ENCODE measurements around the gene ATP12A.

Gene ATP12A

DNA sequence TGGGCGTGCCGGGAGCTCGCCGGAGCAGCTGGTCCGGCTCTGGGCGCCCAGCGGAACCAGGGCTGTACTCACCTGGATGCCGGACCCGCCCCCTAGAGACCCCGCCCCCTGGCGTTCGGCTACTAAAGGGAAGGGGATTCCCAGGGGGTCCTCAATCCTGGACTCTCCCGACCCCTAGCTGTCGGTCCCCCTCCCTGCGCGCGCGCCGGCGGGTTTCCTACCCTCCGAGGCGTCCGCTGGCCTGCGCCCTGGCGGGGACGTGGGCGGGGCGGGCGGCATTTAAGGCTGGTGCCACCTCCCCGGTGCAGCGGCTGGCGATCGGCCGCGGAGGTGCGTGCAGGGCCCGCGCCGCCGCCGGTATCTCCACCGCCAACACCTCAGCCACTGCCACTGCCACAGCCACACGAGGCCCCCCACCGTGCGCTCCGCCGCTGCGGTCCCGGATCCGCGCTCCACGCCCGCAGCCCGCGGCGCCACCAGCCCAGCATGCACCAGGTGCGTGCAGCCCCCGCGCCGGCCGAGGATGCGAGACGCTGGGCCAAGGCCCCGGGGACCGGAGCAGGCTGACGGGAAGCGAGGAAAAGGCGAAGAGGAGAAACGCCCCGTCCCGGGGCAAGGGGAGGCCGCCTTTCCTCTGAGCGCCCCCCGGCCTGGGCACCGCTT lies at the start of gene ATP12A:
TSS of gene ATP12A (plus strand) at position 151 of the 663 bp plus-strand sequence. CDS start at position 487, 336 bp downstream.
- DNase-seq = peak; percentile 53

DNA sequence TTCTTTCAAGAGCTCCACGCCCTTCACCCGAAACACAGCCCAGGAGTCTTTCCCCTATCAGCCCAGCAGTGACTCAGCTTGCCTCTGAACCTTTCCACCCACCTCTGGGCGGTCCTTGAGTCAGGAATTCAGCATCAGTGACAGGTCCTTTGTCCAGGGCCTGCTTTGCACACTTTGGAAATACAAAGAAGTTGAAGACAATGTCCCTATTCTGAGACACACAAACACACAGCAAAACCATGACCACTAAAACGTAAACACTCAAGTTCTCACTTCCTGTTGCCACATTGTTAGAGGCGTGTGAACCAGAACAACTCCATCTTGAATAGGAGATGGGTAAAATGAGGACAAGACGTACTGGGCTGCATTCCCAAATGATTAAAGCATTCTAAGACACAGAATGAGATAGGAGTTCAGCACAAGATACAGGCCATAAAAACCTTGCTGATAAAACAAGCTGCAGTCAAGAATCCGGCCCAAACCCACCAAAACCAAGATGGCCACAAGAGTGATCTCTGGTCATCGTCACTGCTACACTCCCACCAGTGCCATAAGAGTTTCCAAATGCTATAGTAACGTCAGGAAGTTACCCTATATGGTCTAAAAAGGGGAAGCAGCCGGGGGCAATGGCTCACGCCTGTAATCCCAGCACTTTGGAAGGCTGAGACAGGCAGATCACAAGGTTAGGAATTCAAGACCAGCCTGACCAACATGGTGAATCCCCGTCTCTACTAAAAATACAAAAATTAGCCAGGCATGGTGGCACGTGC lies 49.2 kb upstream of the ATP12A start:
- DNase-seq = no peak

DNA sequence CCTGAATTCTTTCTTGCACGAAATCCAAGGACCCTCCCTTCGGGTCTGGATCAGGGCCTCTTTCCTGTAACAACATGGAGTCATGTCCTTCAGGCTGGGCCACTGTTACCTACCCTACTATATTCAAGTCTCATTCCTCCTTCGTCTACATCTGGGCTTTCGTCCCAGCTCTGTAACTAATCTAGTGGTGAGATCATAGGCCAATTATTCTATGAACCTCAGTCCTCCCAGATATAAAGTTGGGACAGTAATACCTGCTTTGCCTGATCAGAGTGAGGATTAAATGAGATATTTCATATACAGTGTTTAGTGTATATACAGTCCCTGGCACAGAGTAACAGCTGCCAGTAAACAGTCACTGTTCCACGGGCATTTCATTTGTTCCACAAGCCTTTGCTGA lies 48.3 kb upstream of the ATP12A start:
- DNase-seq = no peak

DNA sequence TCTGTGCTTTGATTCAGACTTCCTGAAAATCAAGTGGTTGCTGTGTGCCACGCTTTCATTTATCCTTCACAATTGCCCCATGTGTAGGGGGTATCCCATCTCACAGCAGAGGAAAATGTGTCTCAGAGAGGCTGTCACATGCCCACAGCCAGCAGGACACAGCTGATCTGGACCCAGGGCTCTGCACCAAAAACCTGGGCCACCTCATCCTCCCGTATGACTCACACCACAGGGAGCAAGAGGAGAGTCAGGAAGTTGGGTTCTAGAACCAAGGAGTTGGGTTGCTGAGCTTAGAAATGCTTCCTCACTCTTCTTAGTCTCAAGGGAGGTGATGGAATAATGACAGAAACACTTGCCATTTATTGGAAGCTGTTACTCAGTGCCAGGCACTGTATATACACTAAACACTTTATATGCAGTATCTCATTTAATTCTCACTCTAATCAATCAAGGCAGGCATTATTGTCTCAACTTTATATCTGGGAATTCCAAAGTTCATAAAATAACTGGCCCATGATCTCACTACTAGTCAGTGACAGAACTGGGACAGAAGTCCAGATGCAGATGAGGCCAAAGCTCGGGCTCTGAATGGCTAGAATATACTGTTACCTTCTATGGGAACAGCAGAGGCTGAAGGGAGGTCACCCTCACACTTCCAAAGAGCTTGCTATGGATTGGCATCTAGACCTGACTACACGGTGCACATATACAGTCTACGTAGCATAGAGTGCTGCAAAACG lies 47.7 kb upstream of the ATP12A start:
- DNase-seq = no peak

DNA sequence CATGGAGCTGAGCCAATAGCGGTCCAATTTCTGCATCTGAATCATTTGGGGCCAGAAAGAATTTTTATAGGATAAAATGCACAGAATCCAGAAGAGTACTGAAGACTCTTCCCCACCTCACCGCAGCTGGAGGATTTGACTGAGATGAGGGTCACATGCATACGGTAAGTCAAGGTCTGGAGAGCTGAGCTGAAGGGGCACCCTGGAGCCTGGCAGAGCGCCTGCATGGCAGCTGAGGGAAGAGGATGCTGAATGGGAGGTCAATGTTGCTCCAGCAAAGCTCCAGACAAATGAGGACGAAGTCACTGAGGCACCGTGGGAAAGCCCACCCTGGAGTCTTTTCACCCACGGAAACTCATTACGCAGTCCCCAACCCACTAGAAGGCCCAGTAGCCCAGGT lies 43.4 kb upstream of the ATP12A start:
- no peak for DNase-seq

DNA sequence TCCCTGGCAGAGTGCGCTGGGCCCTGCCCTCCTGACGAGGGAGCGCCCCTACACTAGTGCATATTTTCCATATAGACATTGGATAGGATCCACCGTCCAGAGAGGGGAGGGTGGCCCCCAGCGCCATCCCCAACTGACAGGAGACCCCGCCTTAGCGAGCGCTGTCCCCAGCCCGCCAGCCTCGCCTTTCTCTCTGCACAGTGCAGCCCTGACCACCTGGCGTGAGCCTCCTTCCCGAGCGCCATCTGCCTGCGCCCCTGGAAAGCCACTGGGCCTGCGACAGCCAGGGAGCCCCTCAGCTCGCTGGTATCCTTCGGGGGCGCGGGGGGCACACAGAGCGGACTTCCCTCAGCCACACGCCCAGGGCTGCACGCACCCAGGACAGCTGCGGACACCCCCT lies 42.1 kb upstream of the ATP12A start:
- no peak for DNase-seq

DNA sequence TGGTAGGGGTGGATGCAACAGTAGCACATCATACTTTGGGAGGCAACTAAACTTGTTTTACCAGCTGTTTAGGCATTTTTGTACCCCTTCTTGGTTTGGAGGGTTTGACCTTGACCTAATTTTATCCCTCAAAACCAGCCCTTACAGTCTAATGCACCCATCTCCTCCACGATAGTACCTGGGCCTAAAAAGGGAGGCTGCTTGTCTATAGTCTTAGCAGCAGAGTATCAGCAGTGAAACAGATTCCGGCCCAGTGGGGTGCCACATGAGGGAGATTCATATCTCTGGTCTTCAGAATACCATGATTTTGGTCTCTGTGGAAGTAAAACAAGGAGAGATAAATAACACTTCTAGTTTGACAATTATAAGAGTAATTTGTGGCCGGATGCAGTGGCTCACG lies 39.5 kb upstream of the ATP12A start:
- no peak for DNase-seq

DNA sequence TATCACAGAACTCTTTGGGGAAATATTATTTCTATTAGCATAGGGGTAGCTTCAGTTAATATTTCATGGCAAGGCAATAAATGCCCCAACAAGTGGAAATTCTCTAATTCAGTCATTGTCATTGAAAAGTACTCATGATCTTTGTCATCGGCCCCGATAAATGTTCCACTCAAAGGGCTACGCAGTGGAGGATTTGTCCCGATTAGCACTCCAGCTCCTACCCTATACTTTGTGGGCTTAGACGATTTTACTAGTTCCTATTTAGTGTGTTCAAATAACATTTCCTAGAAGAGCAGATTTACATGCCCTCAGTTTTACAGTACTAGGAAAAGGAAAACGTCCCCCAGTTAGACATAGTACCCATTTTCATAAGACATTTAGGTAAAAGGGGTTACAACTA lies 38.0 kb upstream of the ATP12A start:
- no peak for DNase-seq

DNA sequence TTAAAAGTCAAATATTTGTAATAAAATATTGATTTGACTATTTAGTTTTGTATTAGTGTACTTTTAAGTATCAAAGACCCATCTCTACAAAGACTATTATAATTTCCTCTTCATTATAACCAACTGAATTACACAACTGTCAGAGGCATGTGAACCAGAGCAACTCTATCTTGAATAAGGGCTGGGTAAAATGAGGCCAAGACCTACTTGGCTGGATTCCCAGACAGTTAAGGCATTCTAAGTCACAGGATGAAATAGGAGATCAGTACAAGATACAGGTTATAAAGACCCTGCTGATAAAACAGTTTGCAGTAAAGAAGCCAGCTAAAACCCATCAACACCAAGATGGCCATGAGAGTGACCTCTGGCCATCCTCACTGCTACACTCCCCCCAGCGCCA lies 36.2 kb upstream of the ATP12A start:
- no peak for DNase-seq

DNA sequence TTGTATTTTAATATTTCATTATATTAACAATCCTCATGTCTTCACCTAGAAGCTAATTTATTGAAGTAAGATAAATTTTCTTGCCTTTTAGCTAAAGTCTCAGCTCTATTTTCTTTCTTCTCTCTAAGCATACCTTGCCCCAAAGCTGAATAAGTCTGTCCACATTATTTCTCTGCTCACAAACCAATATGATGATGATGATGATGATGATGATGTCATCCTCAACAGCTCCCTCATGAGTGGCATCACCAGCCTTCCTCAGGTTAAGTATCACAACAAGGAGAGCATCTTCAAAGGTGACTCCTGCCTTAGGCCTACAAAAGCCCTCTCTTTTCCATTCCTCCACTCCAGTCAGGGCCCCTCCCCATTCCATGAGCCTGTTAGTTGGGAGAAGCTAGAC lies 31.9 kb upstream of the ATP12A start:
- no peak for DNase-seq

DNA sequence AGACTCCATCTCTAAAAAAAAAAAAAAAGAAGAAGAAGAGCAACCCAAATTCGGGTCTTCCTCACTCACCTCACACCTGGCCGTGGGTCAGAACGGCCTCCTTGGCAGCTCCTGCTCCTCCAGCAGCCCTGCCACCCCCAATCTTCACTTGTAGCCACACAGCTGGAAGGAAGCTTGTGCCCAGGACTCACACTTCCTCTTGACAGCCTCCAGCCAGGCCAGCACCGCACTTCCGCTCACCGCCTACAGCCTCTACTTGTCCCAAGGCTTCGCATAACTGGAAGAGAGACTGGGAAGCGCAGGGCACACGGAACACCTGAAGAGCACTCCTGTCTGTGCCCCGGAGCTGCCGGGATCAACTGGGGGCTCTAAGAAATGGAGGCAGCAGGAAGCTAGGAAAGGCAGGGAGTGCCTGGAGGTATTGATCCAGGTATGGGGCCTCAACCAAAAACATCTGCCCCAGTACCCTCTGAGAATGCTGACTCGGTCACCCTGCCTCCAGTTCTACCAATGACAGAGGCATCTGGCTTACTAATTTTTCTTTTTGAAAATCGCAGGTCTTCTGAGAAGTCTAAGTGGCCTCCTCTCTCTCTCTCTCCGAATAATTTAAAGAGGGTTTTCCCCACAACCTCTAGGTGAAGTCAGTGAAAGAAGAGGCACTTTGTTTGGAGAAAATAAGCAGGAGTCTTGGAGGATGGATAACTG lies 31.1 kb upstream of the ATP12A start:
- DNase-seq = no peak

DNA sequence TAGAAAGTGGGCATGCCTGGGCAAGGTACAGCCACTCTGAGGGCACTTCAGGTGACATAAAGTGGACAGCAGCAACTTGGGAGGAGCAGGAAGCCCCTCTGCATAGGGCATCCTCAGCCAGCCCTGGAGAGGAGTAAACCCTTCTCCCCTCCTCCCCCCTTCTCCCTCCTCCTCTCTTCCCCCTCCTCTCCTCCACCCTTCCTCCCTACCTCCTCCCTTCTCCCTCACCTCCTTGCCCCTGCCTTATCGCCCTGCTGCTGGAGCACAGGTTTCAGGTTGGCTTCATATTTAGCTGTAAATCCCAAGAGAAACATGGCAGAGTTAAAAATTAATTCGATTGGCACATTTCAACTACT lies 30.5 kb upstream of the ATP12A start:
- DNase-seq = no peak

DNA sequence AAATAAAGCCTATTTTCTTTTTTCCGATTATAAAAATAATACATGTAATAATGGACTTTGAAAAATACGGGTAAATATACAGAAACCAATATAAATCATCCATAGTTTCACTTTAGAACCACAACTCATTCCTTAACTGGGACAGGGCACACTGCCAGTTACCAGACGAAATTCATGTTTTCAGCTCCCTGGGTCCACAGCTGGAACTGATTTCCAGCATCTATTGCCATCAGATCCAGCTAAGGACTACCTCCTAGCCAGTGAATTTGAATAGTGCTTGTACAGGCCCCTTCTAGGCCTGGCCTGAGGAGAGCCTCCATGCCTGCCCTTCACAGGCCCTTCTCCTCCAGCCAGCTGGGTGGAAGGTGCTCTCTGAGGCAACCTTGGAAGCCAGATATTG lies 30.0 kb upstream of the ATP12A start:
- no peak for DNase-seq

DNA sequence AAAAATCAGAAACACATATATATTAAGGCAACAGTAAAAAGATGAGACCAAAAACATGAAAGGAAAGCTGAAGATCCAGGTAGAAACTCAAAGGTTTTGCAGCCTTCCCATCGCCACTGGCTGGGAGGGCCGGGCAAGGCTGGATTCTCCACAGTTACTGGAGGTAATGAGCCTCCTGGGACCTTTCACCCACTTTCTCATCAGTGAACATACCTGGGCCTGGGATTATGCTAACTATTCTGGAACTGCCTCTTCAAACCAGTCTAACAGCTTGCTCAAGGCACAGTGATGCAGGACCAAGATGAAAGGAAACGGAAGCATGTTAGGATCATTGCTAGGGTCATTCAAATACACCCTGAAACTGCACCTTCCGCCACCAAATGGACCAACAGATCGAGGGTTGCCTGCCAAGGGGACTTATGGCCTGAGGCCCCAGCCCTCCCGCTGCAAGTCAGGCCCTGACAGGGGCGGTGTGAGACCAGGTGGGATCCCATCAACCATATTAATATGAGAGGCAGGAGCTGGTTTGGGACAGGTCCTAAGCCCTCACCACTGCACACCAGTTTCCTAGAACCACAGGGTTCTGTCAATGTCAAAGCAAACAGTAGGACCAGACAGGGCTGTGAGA lies 28.4 kb upstream of the ATP12A start:
- no peak for DNase-seq

DNA sequence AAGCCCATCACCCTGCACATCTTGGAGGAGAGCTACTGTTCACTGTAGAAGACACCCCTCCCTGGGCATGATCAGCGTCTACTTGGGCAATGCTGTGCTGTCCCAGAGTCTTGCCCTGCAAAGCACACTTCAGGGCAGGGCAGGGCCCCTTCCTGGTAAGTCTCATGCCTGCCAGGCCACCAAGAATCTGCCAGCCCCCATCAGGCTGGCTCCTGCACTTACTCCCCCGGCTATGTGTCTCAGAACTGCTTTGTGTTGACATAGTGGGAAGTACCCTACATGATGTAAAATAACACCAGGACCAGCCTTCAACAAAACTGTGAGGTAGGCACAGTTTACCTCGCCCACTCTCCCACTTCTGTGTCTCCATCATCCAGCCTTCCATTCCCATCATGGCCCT lies 27.8 kb upstream of the ATP12A start:
- no peak for DNase-seq

DNA sequence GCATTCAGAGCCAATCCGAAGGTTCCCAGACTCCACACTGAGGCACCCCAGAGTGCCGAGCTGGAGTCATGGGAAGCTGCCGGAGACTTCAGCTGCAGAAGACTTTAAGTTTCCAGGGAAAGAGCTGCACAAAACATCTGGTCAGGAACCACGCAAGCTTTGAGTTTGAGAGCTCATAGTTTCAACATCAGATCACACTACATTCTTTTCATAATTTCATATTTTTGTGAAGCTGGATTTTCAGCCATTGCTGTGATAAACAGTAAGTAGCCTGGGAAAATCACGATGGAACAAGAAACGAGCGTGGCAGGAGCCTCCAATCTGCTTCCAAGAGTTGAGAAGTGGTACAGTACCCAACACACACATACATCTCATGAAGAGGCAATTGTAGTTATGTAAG lies 25.5 kb upstream of the ATP12A start:
- no peak for DNase-seq

DNA sequence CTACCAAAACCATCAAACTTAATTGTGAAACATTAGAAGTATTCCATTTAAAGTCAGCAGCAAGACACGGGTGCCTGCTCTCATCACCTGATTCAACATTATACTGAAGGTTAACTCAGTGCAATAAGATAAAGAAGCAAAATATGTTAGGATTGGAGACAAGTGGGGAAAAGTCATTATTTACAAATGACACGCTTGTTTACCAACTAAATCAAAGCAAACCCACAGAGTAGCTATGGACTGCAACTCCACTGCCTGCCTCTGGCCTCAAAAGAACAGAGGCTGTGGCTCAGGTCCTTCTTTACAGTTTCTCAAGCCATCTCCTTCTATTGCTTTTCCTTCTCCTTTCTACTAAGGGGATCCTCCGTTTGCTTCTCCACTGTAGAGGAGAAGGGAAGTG lies 21.0 kb upstream of the ATP12A start:
- no peak for DNase-seq

DNA sequence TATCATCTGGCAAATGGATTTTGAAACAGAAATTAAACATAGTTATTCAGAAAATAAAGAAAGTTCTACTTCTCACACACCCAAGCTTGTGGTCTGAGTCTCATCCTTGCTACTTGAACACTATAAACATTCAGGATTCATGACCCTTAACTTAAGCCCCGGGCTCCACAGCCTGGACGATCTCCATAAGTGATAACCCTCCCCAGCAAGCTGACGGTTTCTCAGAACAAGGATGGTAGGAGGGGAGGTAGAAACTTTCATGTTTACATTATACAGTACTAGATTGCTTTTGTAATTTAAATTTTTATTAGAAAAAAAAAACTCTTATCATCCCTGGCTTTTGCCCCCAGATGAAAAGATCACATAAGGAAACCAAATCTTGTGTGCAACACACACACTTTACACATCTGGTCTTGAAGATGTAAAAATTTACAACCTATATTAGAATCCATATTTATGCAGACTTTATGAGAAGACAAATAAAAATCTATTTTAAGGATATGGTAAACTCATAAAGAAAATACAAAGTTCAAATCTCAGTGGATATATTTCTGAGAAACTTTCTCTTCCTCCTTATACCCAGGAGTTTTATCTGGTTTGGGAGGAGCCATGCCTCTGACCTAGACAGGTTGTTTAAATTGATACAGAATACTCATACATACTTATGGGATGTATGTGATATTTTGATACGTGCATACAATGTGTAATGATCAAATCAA lies 20.0 kb upstream of the ATP12A start:
- DNase-seq = no peak

DNA sequence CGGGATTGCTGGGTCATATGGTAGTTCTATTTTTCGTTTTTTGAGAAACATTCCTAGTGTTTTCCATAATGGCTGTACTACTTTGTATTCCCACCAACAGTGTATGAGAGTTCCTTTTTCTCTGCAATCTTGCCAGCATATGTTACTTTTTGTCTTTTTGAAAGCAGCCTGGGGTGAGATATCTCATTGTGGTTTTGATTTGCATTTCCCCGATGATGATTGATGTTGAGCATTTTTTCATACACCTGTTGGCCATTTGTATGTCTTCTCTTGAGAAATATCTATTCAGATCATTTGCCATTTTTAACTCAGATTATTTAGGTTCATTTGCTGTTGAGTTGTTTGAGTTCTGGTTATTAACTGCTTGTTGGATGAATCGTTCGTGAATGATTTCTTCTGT lies 18.5 kb upstream of the ATP12A start:
- DNase-seq = no peak

DNA sequence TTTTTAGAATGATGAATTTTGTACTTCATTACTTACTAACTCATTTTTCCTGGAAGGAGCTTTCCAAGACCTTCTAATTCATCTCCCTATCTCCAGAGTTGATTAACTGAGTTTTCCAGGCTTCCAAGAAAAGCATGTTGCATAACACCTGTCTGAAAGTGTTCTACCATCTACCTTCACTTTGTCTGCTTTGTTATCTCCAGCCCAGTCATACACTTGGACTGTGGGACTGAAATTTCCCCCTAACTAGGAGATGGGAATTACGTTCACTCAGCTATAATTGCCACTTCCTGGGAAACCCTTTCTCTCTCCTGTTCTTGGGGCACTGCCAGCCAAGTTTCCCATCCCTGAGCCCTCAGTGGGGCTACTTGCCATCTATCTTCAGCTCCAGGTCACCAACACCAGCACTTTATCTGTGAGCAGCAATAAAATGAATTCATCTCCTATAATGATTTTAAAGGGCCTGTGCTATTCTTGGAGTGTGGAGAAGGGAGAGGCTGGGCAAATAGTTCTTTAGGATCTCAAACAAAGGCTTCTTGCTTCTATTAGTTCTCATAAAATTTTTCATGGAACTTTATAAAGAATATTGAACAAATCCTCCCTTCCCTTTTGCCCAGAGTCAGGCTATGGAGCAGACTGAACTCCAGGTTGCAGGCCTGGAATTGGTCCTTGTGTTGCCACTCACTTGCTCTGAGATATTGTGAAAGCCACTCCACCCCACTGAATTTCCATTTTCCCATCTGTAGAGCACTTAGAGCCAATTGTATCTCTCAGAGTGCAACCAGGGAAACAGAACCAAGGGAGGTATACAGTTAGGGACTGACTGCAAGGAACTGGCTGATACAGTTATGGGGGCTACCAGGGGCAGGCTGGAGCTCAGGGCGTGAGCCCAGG lies 17.8 kb upstream of the ATP12A start:
- DNase-seq = no peak

DNA sequence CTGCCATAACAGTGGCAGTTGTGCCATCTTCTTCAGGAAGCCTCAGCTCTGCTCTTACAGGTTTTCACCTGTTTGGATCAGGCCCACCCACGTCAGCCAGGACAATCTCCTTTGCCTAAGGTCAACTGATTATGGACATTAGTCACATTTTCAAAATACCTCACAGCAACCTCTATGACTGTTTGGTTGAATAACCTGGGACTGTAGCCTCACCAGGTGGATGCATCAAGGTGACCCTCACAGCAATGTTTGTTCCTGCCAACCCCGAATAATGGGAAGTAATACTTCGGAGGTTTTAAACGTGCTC lies 17.2 kb upstream of the ATP12A start:
- no peak for DNase-seq
